ENCODE results near the gene FKBP1A.
A peak's percentile ranks its signal among the peaks of the same experiment; 100 is the strongest.

FKBP1A gene

DNA sequence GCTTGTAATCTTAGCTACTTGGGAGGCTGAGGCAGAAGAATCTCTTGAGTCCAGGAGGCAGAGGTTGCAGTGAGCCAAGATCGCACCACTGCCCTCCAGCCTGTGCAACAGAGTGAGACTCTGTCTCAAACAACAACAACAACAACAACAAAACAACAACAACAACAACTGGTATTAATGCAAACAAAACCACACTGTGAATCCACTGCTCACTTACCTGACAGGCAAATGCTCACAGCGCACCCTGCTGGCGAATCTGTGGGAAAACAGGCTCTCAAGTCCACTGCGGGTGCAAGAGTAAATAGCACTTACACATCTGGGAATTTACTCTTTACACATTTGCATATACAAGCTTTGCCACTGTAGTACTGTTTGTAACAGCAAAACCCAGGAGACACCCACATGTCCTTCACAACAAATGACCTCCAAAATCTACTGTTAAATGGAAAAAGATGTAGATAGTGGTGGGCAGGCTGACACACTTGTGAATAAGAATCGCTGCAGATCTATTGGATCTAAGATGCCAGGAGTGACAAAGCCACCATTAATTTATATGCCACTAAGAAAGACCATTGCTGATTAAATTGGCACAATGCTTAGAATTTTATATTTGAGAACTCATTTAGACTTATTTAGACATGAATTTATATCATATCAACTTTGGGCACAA lies 44.5 kb upstream of the FKBP1A start:
- no peak overlapping the region for H2AFZ ChIP-seq
- no peaks in the 10 kb centered on the region for H3K9me3 ChIP-seq (ENCODE audit: control insufficient read depth, low read length)
- peak; percentile 85 for TF ChIP-seq CTCF (IDR thresholded peaks at IDR 0.05)
- H3K27ac ChIP-seq: no peak overlapping the region
- no peaks in the 10 kb centered on the region for H3K4me1 ChIP-seq
- H3K4me2 ChIP-seq (ENCODE audit: low read length): no peak overlapping the region
- H3K4me3 ChIP-seq (ENCODE audit: low read depth, low read length): no peak overlapping the region
- no peaks in the 10 kb centered on the region for H3K27me3 ChIP-seq (ENCODE audit: control insufficient read depth, insufficient read depth, low read length)
- H3K79me2 ChIP-seq: no peaks in the 10 kb centered on the region
- no peaks in the 10 kb centered on the region for H3K36me3 ChIP-seq (ENCODE audit: control insufficient read depth, insufficient read depth, low read length)
- H3K9ac ChIP-seq: no peak overlapping the region

DNA sequence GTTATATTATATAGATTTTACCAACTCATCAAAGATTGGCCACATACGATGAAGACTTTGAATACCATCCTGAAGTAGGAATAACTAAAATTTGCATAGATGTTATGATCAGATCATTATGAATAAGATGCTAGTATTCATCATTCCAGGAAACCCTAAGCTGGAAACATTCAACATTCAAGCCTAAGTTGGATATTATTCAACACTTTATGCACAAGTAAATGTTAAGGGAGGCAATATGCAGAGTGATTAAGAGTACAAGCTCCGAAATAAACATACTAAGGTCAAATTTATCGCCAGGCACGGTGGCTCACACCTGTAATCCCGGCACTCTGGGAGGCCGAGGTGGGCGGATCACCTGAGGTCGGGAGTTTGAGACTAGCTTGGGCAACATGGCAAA lies 43.4 kb upstream of the FKBP1A start:
- no peaks in the 10 kb centered on the region for H3K4me1 ChIP-seq
- no peaks in the 10 kb centered on the region for H3K79me2 ChIP-seq
- H3K27ac ChIP-seq: no peak overlapping the region
- no peaks in the 10 kb centered on the region for H3K9me3 ChIP-seq (ENCODE audit: control insufficient read depth, low read length)
- TF ChIP-seq CTCF (IDR thresholded peaks at IDR 0.05): no peak
- H3K9ac ChIP-seq: no peak overlapping the region
- no peaks in the 10 kb centered on the region for H3K36me3 ChIP-seq (ENCODE audit: control insufficient read depth, insufficient read depth, low read length)
- H3K4me3 ChIP-seq (ENCODE audit: low read depth, low read length): no peak overlapping the region
- H2AFZ ChIP-seq: no peak overlapping the region
- no peaks in the 10 kb centered on the region for H3K27me3 ChIP-seq (ENCODE audit: control insufficient read depth, insufficient read depth, low read length)
- H3K4me2 ChIP-seq (ENCODE audit: low read length): no peak overlapping the region

DNA sequence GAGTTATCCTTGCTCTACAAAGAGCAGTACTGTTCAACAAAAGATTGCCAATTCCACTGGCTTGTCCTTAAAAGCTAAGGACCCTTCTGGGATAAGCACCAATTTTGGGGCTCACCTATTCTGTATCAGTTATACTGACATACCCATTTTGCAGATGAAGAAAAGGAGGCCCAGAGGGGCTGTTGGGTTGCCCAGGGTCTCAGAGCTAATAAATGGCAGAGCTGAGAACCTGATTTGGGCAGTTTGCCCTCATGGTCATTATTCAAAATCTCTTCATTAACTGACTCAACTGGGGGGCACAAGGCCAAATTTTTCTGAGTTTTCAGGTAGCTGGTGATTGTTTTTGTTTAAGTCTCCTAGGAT lies 42.5 kb upstream of the FKBP1A start:
- Histone ChIP-seq H3K27me3 (ENCODE audit: control insufficient read depth, insufficient read depth, low read length) (no peaks in the 10 kb centered on the region), H3K79me2 (no peaks in the 10 kb centered on the region), H3K27ac (no peak overlapping the region), H3K4me2 (ENCODE audit: low read length) (no peak overlapping the region), H3K4me3 (ENCODE audit: low read depth, low read length) (no peak overlapping the region), H3K9me3 (ENCODE audit: control insufficient read depth, low read length) (no peaks in the 10 kb centered on the region), H3K4me1 (no peaks in the 10 kb centered on the region), H3K9ac (no peak overlapping the region), H2AFZ (no peak overlapping the region), H3K36me3 (ENCODE audit: control insufficient read depth, insufficient read depth, low read length) (no peaks in the 10 kb centered on the region)
- TF ChIP-seq CTCF (IDR thresholded peaks at IDR 0.05): no peak

DNA sequence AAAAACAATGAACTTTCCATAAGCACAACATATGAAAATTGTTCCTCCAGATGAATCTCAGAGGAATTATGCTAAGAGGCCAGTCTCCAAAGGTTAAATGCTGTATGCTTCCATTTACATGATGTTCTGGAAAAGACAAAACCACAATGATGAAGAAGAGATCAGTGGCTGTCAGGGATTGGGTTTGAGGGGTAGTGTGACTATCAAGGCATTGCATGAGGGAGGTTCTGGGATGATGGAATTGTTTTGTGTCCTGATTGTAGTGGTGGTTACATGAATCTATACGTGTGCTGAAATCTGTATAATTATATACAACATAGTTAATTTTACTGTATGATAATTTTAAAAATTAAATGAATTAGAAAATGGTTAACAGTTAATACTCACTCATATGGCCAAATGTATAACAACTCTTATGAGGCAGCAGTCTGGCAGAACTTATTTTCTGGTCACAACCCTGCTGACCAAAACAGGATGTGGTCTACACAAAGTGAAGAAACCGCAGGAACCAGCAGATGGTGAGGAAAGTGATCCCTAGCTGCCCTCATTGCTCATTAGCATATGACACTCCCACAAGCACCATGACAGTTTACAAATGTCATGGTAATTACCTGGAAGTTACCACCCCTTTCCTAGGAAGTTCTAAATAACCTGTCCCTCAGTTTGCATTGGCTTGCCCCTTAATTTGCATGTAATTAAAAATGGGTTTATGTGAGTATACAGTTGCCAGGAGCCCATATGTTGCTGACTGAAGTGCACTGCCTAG lies 41.9 kb upstream of the FKBP1A start:
- Histone ChIP-seq H3K27ac (no peak overlapping the region), H3K9me3 (ENCODE audit: control insufficient read depth, low read length) (no peaks in the 10 kb centered on the region)
- no peak for TF ChIP-seq CTCF (IDR thresholded peaks at IDR 0.05)

More for the DNA sequence above, 41.9 kb upstream of the FKBP1A start:
- Histone ChIP-seq H3K36me3 (ENCODE audit: control insufficient read depth, insufficient read depth, low read length) (no peaks in the 10 kb centered on the region), H3K27me3 (ENCODE audit: control insufficient read depth, insufficient read depth, low read length) (no peaks in the 10 kb centered on the region), H3K4me3 (ENCODE audit: low read depth, low read length) (no peak overlapping the region), H3K4me1 (no peaks in the 10 kb centered on the region), H2AFZ (no peak overlapping the region), H3K9ac (no peak overlapping the region), H3K4me2 (ENCODE audit: low read length) (no peak overlapping the region), H3K79me2 (no peaks in the 10 kb centered on the region)

Measured in parathyroid adenoma (tissue), 2 donors.